Measurements from ENCODE around the gene ZNF862. TPM values are rescaled to one million over a fixed set of nuclear protein-coding genes. Genes with fewer than 3 reads are reported as not detected.

Gene ZNF862
- total RNA-seq, 1 donor from 2014 or later = 30.5 TPM

Other genes starting within 250 kb of the ZNF862 start
- not detected in 2 replicates for gene ZNF467, start 64.8 kb upstream of the ZNF862 start, total RNA-seq
- 62.9 and 63.6 TPM in 2 replicates for gene ATP6V0E2, start 35.6 kb downstream of the ZNF862 start, total RNA-seq

All from T-helper 1 cell treated with Interleukin-12 subunit alpha and Interleukin-12 subunit beta and Interleukin-4 antibody, amounts not matched to agents 30 ng/mL and 1 ng/mL, for 36 hours (primary cell).